Stimulated activated CD4-positive, alpha-beta T cell treated with anti-CD3 and anti-CD28 coated beads, Interleukin-15, amount 100 ng/mL, for 1 hour (primary cell): ENCODE data around the gene SPC25.
"Not testable (repeated sequence)": the region's sequence is repeated elsewhere in the genome, so short reads cannot be mapped to it uniquely, and the experiment has no call there.

Experiments
- DNase-seq, 2 donors: peaks; one replicate each; pipeline ENCODE4 v3.0.0-alpha.2; 2020; ENCODE audit warnings: low read depth in 1 of 2, low spot score in 1 of 2

SPC25 gene, protein sequence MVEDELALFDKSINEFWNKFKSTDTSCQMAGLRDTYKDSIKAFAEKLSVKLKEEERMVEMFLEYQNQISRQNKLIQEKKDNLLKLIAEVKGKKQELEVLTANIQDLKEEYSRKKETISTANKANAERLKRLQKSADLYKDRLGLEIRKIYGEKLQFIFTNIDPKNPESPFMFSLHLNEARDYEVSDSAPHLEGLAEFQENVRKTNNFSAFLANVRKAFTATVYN

GRCh38 chr2:168890006-168890782 lies at the start of gene SPC25:
TSS of gene SPC25 (minus strand) at chr2:168890430. CDS start at chr2:168889519, 911 bp downstream.
- DNase-seq, result peak; percentile 57 to 72

DNA sequence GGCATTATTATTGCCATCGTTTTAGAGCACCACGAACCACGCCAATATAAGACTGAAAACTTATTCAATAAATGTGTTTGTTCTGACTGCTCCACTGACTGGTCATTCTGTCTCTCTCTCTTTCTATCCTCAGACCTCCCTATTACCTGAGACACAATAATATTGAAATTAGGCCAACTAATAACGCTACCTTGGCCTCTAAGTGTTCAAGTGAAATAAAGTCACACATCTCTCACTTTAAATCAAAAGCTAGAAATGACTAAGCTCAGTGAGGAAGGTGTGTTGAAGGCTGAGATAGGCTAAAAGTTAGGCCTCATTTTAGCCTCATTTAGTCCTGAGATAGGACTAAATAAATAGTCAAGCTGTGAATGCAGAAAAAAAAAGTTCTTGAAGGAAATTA lies 49.7 kb upstream of the SPC25 start:
- DNase-seq, result no peak

DNA sequence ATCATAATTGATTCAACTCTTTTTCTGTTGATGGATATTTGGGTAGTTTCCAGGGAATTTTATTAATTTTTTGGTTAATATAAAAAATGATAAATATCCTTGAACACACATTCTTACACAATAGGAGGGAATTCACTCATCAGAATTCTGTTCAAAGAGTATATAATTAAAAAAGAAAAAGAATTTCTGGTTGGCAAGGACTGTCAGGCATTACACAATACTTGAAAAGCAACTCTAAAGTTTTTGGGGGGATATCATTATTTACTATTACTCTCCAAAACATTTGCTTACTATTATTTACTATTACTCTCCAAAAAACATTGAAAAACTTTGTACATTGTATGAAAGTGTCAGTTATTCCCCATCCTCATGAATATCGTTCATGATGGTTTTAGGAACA lies 48.8 kb upstream of the SPC25 start:
- DNase-seq, result no peak

DNA sequence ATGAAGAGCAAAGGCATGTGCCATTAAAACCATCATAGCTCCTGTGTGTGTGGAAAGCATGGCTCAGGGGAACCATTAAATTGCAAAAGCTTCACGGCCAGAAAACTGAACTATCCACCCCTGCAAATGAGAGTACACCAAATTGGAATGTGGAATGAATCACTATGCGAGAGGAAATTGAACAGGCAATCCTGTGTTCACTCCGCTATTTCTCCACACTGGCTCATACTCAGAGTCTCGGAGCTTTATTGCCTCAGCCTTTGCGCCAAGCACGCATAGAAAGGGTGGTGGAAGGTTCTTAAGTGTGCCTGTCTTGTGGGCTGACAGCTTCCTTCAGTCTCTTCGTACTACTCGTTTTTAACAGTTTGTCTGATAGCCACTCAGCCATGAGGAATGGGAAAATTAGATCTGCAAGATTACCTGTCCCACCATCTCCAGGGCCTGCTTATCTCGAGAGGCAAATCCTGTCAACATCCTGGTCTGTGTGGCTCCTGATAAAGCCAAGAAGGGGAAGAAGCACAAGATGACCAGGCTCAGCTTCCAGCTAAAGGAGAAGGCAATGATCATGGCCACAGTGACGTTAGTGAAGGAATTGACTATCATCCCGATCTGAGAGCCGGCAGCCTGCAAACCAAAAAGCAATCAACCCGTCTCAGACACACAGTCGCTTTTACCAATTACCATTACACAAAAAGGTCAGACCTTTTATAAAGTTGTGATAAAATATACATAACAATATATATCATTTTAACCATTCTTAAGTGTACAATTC lies 45.8 kb upstream of the SPC25 start:
- DNase-seq, result no peak

GRCh38 chr2:168934826-168935225 lies 44.6 kb upstream of the SPC25 start:
- DNase-seq, result no peak

GRCh38 chr2:168932174-168932573 lies 41.9 kb upstream of the SPC25 start:
- DNase-seq, result not testable (repeated sequence)

DNA sequence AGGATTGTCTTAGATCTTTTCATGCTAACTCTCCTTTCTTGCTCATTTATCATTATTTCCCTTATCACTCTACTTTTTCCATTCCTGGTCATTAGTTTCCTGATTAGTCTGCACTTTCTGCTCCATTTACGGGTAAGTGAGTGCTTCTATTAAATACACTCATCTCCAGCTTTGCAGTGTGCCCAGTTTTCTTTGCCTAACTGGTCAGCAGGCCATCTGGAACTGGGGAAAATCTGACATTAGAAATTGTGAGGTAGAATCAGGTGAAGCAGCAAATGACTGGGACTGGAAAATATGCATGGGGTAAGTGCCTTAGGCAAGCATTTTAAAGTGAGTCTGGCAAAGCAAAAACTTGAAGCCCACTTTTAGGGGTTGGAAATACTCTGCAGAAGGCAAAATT lies 40.0 kb upstream of the SPC25 start:
- DNase-seq, result no peak

DNA sequence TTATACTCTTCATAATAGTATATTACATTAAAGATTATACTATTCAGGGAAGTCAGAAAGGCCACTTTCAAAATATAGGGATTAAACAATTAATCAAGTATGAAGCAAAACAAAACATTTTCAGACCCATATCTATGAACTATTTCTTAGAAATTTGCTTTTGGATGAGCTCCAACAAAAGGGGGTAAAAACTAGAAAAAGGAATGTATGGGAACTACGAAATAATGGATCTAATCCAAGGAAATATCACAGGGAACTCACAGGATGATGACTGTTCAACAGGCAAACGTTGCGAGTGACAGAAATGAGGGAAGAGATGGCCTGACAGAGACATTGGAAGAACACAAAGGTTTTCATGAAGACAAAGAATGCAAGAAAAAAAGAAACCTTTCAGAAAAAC lies 38.8 kb upstream of the SPC25 start:
- no peak for DNase-seq

DNA sequence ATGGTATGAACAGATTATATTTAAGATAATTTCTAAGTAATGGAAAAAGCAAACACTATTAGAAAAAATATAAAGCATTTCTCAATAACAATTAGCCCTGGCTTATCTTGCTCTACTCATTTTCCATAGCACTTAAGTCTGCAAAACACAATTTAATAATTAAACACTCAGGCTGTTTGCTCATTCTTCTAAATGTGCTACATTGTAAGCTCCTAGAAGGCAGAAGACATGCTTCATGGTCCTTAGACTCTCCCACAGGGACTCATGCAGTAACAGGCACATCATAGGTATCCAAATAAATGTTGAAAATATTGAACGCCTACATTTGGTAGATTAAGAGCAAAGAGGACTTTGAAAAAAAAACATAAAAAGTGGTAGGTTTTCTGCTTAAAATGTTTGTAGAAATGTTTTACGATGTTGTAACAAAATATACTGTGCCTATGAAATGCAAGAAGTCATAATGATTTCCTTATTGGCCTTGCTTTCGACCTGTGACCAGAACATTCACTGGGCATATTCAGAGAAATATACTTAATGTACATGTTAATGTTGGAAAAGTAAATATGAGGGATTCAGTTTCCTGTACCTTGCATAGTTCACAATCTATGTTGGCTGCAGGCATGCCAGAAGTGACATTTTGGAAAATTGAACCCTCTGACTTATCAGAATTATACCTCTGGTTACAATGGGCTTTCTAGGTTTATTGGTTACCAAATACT lies 38.0 kb upstream of the SPC25 start:
- no peak for DNase-seq

DNA sequence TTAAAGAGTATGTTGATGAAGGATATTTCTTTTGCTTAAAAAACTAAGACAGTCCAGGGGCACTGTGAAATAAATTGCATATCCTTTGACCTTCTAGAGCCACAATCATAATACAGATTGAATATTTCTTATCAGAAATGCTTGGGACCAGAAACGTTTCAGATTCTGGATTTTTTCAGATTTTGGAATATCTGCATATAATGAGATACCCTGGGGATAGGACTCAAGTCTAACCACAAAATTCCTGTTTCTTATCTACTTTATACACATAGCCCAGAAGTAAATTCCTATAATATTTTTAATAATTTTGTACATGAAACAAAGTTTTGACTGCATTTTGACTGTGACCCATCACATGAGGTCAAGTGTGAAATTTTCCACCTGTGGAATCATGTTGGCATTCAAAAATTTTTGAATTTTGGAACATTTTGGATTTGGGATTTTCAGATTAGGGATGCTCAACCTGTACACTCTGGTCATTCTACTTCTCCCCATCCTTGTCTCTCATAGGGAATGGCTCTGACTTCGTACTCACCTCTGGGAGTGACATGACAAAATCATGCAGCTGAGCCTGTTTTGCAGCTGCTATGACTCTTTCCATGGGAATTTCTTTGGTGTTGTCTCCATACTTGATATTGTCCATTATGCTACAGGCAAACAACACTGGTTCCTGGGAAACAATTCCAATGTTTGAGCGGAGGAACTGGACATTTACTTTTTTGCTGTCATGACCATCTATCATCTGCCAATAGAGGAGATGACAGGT lies 36.6 kb upstream of the SPC25 start:
- DNase-seq, result no peak

DNA sequence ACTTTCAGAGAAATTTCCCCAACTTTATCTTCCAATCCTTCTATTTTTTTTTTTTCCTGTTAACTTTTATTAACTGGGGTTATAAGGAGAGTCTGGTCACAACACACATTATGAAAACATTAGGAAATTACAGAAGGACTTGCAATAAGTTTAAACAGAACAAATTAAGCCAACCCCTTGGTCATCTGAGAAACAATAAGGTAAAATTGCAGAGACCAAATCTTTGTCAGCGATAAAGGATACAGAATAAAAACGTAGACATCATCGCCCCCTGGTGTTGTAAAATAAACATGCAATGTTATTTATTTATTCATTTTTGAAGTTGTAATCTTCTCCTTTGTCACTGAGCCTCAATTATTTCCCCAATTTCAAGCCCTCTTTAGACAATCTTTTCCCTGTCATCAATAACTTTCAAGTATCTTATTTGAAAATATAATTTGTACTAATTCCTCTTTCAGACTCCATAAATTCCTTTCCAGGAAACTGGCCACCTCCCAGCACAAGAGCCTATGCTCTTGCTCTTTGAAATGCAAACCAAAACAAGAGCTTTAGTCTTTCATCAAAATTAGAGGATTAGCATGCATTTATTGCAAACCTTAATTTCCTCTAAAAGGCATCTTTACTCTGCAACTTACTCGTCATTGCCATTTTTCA lies 30.4 kb upstream of the SPC25 start:
- no peak for DNase-seq

DNA sequence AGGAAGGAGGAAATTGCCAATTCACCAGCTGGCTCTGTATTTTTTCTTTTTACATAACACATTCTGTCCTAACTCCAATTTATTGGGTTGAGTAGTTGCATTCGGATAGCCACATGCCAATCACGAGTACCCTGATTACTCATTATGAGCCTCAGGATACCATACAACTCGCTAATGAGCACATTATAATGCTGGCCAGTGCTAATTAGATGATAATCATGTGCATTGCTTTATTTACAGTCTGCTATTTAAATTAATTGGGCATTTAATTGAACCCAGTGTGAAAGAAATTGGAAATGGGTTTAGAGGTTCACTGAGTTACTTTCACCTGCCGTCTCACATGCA lies 26.1 kb upstream of the SPC25 start:
- DNase-seq, result no peak

GRCh38 chr2:168915441-168916330 lies 25.5 kb upstream of the SPC25 start:
- no peak for DNase-seq

GRCh38 chr2:168913495-168913894 lies 23.3 kb upstream of the SPC25 start:
- no peak for DNase-seq

GRCh38 chr2:168912901-168913369 lies 22.7 kb upstream of the SPC25 start:
- DNase-seq, result no peak

- DNase-seq, result no peak
Observed at GRCh38 chr2:168912466-168912865, 22.2 kb upstream of the SPC25 start.

DNA sequence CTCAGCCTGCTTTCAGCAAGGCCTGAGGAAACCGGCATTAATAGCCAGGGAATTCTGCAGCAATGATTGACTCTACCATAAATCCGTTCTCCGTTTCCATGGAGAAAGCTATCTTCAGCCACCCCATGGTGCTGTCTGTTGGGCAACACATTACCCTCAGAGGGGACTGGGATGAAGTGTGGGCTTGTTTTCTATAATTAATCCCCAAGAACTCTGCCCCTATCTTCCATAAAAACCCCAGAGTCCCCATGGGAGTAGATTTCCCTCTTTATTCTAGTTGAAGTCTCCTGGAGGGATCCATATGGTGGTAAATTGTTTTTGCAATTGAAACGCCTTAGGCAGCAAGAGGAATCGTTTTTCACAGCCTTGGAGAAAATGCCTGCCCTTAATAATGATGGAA lies 20.1 kb upstream of the SPC25 start:
- DNase-seq, result no peak

GRCh38 chr2:168907940-168908662 lies 17.9 kb upstream of the SPC25 start:
- DNase-seq, result no peak
